GM23248 (cell line): Measurements from ENCODE around the gene EHMT1.

Experiments
- EZH2 ChIP-seq: fragments of 200-600 bp; sonication (generic); IDR thresholded peaks from 2 replicates; pipeline ENCODE4 v1.6.1; 2018; ENCODE audit warnings: antibody characterized with exemption, mild to moderate bottlenecking; ENCODE audit not compliant: insufficient read depth, poor library complexity, severe bottlenecking
- EZH2phosphoT487 ChIP-seq: fragments of 200-600 bp; sonication (generic); IDR thresholded peaks from 2 replicates; pipeline ENCODE4 v1.6.1; 2018; ENCODE audit warnings: antibody characterized with exemption, moderate library complexity, mild to moderate bottlenecking, low read depth; ENCODE audit not compliant: insufficient read depth

DNA sequence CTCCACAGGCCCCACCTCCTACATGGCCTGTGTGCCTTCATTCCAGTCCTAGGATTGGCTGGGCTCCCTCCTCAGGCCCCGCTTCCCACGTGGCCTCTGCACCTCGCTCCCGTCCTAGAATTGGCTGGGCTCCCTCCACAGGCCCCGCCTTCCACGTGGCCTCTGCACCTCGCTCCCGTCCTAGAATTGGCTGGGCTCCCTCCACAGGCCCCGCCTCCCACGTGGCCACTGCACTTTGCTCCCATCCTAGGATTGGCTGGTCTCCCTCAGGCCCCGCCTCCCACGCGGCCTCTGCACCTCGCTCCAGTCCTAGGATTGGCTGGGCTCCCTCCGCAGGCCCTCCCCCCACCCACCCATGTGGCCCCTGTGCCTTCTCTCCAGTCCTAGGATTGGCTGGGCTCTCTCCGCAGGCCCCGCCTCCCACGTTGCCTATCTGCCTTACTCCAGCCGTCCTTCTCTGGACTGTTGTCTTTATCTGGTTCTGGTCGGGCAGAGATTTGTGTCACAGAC, 213.4 kb downstream of the EHMT1 start:
- TF ChIP-seq EZH2 = no peak
- TF ChIP-seq EZH2phosphoT487 = no peak
